NT2/D1 (cell line): ENCODE data around the gene TNFRSF13B.

Experiments
- DNase-seq: peaks from one replicate; pipeline ENCODE4 v3.0.0-alpha.2; 2011; ENCODE audit warnings: low read depth, low spot score
- H3K27me3 ChIP-seq: 2 replicates; pipeline ENCODE4 v1.6.0; 2011; ENCODE audit warnings: mild to moderate bottlenecking; ENCODE audit not compliant: insufficient read length, insufficient read depth
- H3K36me3 ChIP-seq: 2 replicates; pipeline ENCODE4 v1.6.1; 2011; ENCODE audit warnings: mild to moderate bottlenecking, low read length, mixed read lengths; ENCODE audit not compliant: insufficient read depth, insufficient read length
- H3K4me1 ChIP-seq: 2 replicates; pipeline ENCODE4 v1.5.1; 2011; ENCODE audit not compliant: insufficient read depth, insufficient read length
- H3K4me3 ChIP-seq: 2 replicates; pipeline ENCODE4 v1.5.1; 2011; ENCODE audit warnings: low read depth; ENCODE audit not compliant: insufficient read length
- H3K9ac ChIP-seq: 2 replicates; pipeline ENCODE4 v1.6.0; 2011; ENCODE audit warnings: low read depth; ENCODE audit not compliant: insufficient read length
- H3K9me3 ChIP-seq: 2 replicates; pipeline ENCODE4 v1.5.1; 2011; ENCODE audit warnings: mild to moderate bottlenecking, low read length; ENCODE audit not compliant: insufficient read depth
- SUZ12 ChIP-seq: IDR thresholded peaks from 2 replicates; pipeline ENCODE4 v1.6.1; 2011; ENCODE audit not compliant: insufficient read length, insufficient read depth; ENCODE audit errors: extremely low read depth
- YY1 ChIP-seq: IDR thresholded peaks from 2 replicates; pipeline ENCODE4 v1.6.1; 2011; ENCODE audit not compliant: insufficient read length, insufficient read depth
- ZNF274 ChIP-seq: IDR thresholded peaks from 2 replicates; pipeline ENCODE4 v1.6.1; 2011; ENCODE audit warnings: mild to moderate bottlenecking, low read depth, low read length

Gene TNFRSF13B

GRCh38 chr17:16912021-16912962, 59.6 kb downstream of the TNFRSF13B start:
- Histone ChIP-seq H3K4me1 (no peaks in the 10 kb centered on the region), H3K27me3 (no peaks in the 10 kb centered on the region), H3K9ac (no peak overlapping the region), H3K36me3 (no peaks in the 10 kb centered on the region), H3K9me3 (no peaks in the 10 kb centered on the region), H3K4me3 (no peak overlapping the region)
- no peak for DNase-seq
- TF ChIP-seq YY1 (no peak), SUZ12 (no peak), ZNF274 (no peak)

- Histone ChIP-seq H3K36me3 (no peaks in the 10 kb centered on the region), H3K4me3 (no peak overlapping the region), H3K27me3 (no peaks in the 10 kb centered on the region), H3K9me3 (no peaks in the 10 kb centered on the region), H3K9ac (no peak overlapping the region), H3K4me1 (no peaks in the 10 kb centered on the region)
- no peak for DNase-seq
- no peak for TF ChIP-seq SUZ12
- TF ChIP-seq ZNF274: no peak
- no peak for TF ChIP-seq YY1
Measured at GRCh38 chr17:16911141-16911937, 60.6 kb downstream of the TNFRSF13B start.

GRCh38 chr17:16910341-16910740, 61.6 kb downstream of the TNFRSF13B start:
- no peaks in the 10 kb centered on the region for H3K27me3 ChIP-seq
- H3K4me3 ChIP-seq: no peak overlapping the region
- no peaks in the 10 kb centered on the region for H3K9me3 ChIP-seq
- no peak overlapping the region for H3K9ac ChIP-seq
- H3K36me3 ChIP-seq: no peaks in the 10 kb centered on the region
- DNase-seq: no peak
- TF ChIP-seq SUZ12 (no peak), ZNF274 (no peak), YY1 (no peak)
- no peaks in the 10 kb centered on the region for H3K4me1 ChIP-seq

- Histone ChIP-seq H3K4me3 (no peak overlapping the region), H3K4me1 (no peaks in the 10 kb centered on the region), H3K36me3 (no peaks in the 10 kb centered on the region), H3K9ac (no peak overlapping the region), H3K27me3 (no peaks in the 10 kb centered on the region), H3K9me3 (no peaks in the 10 kb centered on the region)
- TF ChIP-seq SUZ12 (no peak), ZNF274 (no peak), YY1 (no peak)
- no peak for DNase-seq
Measured at GRCh38 chr17:16909472-16910246, 62.3 kb downstream of the TNFRSF13B start.

- no peaks in the 10 kb centered on the region for H3K27me3 ChIP-seq
- H3K9me3 ChIP-seq: no peaks in the 10 kb centered on the region
- no peak overlapping the region for H3K4me3 ChIP-seq
- TF ChIP-seq ZNF274: no peak
- TF ChIP-seq YY1: no peak
- TF ChIP-seq SUZ12: no peak
- H3K36me3 ChIP-seq: no peaks in the 10 kb centered on the region
- H3K9ac ChIP-seq: no peak overlapping the region
- DNase-seq: no peak
- H3K4me1 ChIP-seq: no peaks in the 10 kb centered on the region
Measured at GRCh38 chr17:16908273-16908672, 63.6 kb downstream of the TNFRSF13B start.

- Histone ChIP-seq H3K36me3 (no peaks in the 10 kb centered on the region), H3K27me3 (no peaks in the 10 kb centered on the region), H3K4me1 (no peaks in the 10 kb centered on the region), H3K4me3 (no peak overlapping the region), H3K9ac (no peak overlapping the region), H3K9me3 (no peaks in the 10 kb centered on the region)
- DNase-seq: no peak
- TF ChIP-seq YY1 (no peak), ZNF274 (no peak), SUZ12 (no peak)
Measured at GRCh38 chr17:16906680-16907079, 65.2 kb downstream of the TNFRSF13B start.
